Measurements from ENCODE around the gene PRKCH.
A peak's percentile ranks its signal among the peaks of the same experiment; 100 is the strongest.

The PRKCH gene

DNA sequence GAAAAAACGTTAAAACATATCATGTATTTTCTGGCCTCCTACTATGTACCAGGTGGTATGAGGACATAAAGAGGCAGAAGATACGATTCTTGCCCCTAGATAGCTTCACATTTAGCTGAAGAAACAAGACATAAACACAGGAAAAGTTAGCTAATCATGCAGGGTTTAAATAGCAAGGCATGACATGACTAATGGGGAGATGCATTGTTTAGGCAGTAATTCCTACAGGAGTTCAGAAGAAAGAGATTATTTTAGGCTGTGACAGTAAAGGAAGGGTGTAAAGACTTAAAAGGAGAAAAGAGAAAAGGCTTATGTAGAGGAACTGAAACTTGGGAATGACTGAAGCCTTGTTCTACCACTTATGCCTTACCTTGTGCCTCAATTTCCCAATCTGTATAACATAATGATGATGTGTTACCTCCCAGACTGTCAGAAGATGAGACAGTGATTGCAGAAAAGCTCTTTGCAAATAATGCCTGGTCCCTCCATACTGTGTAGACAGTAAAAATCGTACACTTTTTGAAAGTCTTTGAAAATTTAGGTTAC is 44.4 kb downstream of the PRKCH start:
- H2BK120ac ChIP-seq (ENCODE audit: low read depth, low read length), result no peak overlapping the region
- H3K27ac ChIP-seq (ENCODE audit: low read depth, low read length), result no peak overlapping the region
- H3K18ac ChIP-seq (ENCODE audit: low read length), result no peak overlapping the region
- H2BK15ac ChIP-seq (replicated peaks; ENCODE audit: low read depth), result no peak overlapping the region
- H3K79me2 ChIP-seq (ENCODE audit: control insufficient read depth, insufficient read depth, low read length), result no peaks in the 10 kb centered on the region
- H2AK5ac ChIP-seq (ENCODE audit: low read length), result no peak overlapping the region
- H3K56ac ChIP-seq (ENCODE audit: low read length), result no peak overlapping the region
- H3K27me3 ChIP-seq (ENCODE audit: insufficient read depth, low read length, poor library complexity), result no peaks in the 10 kb centered on the region
- H3K4ac ChIP-seq (ENCODE audit: low read depth, low read length), result no peak overlapping the region
- H3K36me3 ChIP-seq (ENCODE audit: control insufficient read depth, insufficient read depth, low read length), result no peaks in the 10 kb centered on the region
- H3K4me3 ChIP-seq (ENCODE audit: low read length), result no peak overlapping the region
- no peak overlapping the region for H2BK5ac ChIP-seq (ENCODE audit: low read length)
- no peak overlapping the region for H4K8ac ChIP-seq (ENCODE audit: low read depth, low read length)
- no peak overlapping the region for H3K9ac ChIP-seq (ENCODE audit: low read length)
- WGBS (ENCODE audit: extremely low coverage, insufficient coverage, low lambda C conversion rate), result no CpG with 5 or more reads among the region's 3 CpGs
- no peak overlapping the region for H4K5ac ChIP-seq (ENCODE audit: low read length)
- no peak overlapping the region for H3K4me2 ChIP-seq (ENCODE audit: low read length)
- peaks cover 7% of the 10 kb centered on the region for H3K4me1 ChIP-seq (ENCODE audit: control insufficient read depth, low read depth, low read length)
- DNase-seq, result no peak
- H3K23ac ChIP-seq (ENCODE audit: low read length), result no peak overlapping the region
- no peaks in the 10 kb centered on the region for H3K79me1 ChIP-seq (ENCODE audit: low read length)

DNA sequence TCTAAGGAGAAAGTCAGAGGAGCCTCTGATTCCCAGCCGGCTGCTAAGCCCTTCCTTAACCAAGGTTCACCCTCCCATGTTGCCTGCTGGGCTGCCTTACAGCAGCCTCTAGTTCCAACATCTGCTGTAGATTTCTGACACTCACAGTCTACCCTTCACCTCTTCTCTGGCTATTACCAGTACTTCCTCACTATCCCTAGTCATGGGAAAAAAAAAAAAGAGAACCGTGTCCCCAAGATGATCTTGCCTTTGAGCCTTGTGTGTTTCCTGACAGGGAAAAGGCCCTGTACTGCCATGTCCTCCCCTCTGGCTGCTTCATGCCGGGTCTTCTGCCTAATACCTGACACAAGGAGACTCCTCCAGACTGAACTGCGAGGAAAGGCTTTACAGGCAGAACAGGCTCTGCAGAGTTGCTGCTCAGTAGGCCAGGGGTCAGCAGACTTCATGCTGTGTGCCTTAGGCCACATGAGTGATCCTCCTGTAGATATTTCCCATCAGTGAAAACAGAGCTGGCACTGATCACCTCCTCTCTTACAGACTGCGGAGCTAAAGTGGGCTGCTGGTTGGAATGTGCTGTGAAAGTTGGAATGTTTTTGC is 46.8 kb downstream of the PRKCH start:
- H2AK5ac ChIP-seq (ENCODE audit: low read length), result no peak overlapping the region
- no peak overlapping the region for H2BK15ac ChIP-seq (replicated peaks; ENCODE audit: low read depth)
- H4K5ac ChIP-seq (ENCODE audit: low read length), result no peak overlapping the region
- no peaks in the 10 kb centered on the region for H3K79me1 ChIP-seq (ENCODE audit: low read length)
- no peaks in the 10 kb centered on the region for H3K79me2 ChIP-seq (ENCODE audit: control insufficient read depth, insufficient read depth, low read length)
- no peak overlapping the region for H3K27ac ChIP-seq (ENCODE audit: low read depth, low read length)
- H3K23ac ChIP-seq (ENCODE audit: low read length), result no peak overlapping the region
- H3K56ac ChIP-seq (ENCODE audit: low read length), result no peak overlapping the region
- no peak overlapping the region for H3K4me2 ChIP-seq (ENCODE audit: low read length)
- no peak overlapping the region for H2BK120ac ChIP-seq (ENCODE audit: low read depth, low read length)
- H2BK5ac ChIP-seq (ENCODE audit: low read length), result no peak overlapping the region
- H3K4me1 ChIP-seq (ENCODE audit: control insufficient read depth, low read depth, low read length), result peaks cover 2% of the 10 kb centered on the region
- H3K4me3 ChIP-seq (ENCODE audit: low read length), result no peak overlapping the region
- DNase-seq, result peak; percentile 76
- no peaks in the 10 kb centered on the region for H3K36me3 ChIP-seq (ENCODE audit: control insufficient read depth, insufficient read depth, low read length)
- whole genome bisulfite sequencing (ENCODE audit: extremely low coverage, insufficient coverage, low lambda C conversion rate), result no CpG with 5 or more reads among the region's 5 CpGs
- H3K4ac ChIP-seq (ENCODE audit: low read depth, low read length), result no peak overlapping the region
- no peaks in the 10 kb centered on the region for H3K27me3 ChIP-seq (ENCODE audit: insufficient read depth, low read length, poor library complexity)
- no peak overlapping the region for H4K8ac ChIP-seq (ENCODE audit: low read depth, low read length)
- no peak overlapping the region for H3K9ac ChIP-seq (ENCODE audit: low read length)
- H3K18ac ChIP-seq (ENCODE audit: low read length), result peak overlapping the region; percentile 32

DNA sequence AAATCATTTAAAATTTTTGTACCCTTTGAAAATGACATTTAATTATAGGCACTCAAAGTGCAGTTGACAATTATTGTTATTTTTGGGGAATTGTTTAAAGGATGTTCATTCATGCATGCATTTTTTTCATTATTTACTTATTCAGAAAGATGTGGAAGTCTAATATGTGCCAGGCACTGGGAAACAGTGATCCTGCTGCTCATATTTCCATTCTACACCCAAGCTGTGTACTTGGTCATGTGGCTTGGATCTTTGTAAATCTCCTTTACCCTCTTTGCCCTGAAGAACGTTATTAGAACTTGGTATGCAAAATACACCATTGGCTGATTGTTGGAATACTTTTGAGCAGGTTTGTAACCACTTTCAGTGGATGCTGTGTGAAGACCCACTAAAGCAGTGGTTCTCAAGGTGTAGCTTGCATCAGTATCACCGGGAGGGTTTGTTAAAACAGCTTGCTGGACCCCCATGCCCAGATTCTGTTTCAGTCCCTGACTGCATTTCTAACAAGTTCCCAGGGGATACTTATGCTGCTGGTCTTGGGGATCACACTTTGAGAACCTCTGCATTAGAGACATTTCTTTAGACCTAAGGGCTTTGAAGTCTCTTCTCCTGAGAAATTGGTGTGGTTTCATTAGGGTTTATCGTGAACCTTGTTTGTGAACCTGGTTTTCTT is 47.5 kb downstream of the PRKCH start:
- H3K27ac ChIP-seq (ENCODE audit: low read depth, low read length), result no peak overlapping the region
- no peaks in the 10 kb centered on the region for H3K27me3 ChIP-seq (ENCODE audit: insufficient read depth, low read length, poor library complexity)
- no peak overlapping the region for H2BK5ac ChIP-seq (ENCODE audit: low read length)
- H2AK5ac ChIP-seq (ENCODE audit: low read length), result no peak overlapping the region
- no peak overlapping the region for H3K4me3 ChIP-seq (ENCODE audit: low read length)
- no peak for DNase-seq
- no peak overlapping the region for H3K9ac ChIP-seq (ENCODE audit: low read length)
- no peak overlapping the region for H2BK15ac ChIP-seq (replicated peaks; ENCODE audit: low read depth)
- H3K36me3 ChIP-seq (ENCODE audit: control insufficient read depth, insufficient read depth, low read length), result no peaks in the 10 kb centered on the region
- no peak overlapping the region for H4K8ac ChIP-seq (ENCODE audit: low read depth, low read length)
- H3K23ac ChIP-seq (ENCODE audit: low read length), result no peak overlapping the region
- no peak overlapping the region for H3K4me2 ChIP-seq (ENCODE audit: low read length)
- no peak overlapping the region for H3K18ac ChIP-seq (ENCODE audit: low read length)
- peaks cover 2% of the 10 kb centered on the region for H3K4me1 ChIP-seq (ENCODE audit: control insufficient read depth, low read depth, low read length)
- no peaks in the 10 kb centered on the region for H3K79me2 ChIP-seq (ENCODE audit: control insufficient read depth, insufficient read depth, low read length)
- H4K5ac ChIP-seq (ENCODE audit: low read length), result no peak overlapping the region
- H2BK120ac ChIP-seq (ENCODE audit: low read depth, low read length), result no peak overlapping the region
- no peak overlapping the region for H3K56ac ChIP-seq (ENCODE audit: low read length)
- H3K4ac ChIP-seq (ENCODE audit: low read depth, low read length), result no peak overlapping the region
- WGBS (ENCODE audit: extremely low coverage, insufficient coverage, low lambda C conversion rate), result no CpG with 5 or more reads among the region's 3 CpGs
- H3K79me1 ChIP-seq (ENCODE audit: low read length), result no peaks in the 10 kb centered on the region

DNA sequence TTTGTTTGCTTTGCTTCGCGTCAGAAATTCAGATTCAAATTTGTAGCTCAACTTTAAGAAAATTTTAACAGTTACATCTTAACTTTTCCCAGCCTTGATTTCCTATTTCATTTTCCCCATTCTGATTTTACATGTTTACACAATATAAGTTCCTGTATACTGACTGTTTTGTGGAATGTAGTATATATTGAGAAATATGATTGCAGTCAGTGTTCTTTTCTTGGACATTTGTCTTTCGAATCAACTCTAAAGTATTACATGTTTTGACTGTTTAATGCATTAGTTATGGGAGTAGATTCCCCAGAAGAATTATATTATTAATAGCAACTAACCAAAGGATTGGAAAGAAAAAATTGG is 48.1 kb downstream of the PRKCH start:
- no peak overlapping the region for H4K8ac ChIP-seq (ENCODE audit: low read depth, low read length)
- H3K18ac ChIP-seq (ENCODE audit: low read length), result no peak overlapping the region
- DNase-seq, result no peak
- no peak overlapping the region for H3K4me3 ChIP-seq (ENCODE audit: low read length)
- no peaks in the 10 kb centered on the region for H3K79me1 ChIP-seq (ENCODE audit: low read length)
- H2AK5ac ChIP-seq (ENCODE audit: low read length), result no peak overlapping the region
- H2BK15ac ChIP-seq (replicated peaks; ENCODE audit: low read depth), result no peak overlapping the region
- no peak overlapping the region for H2BK5ac ChIP-seq (ENCODE audit: low read length)
- no peaks in the 10 kb centered on the region for H3K27me3 ChIP-seq (ENCODE audit: insufficient read depth, low read length, poor library complexity)
- H3K4me2 ChIP-seq (ENCODE audit: low read length), result no peak overlapping the region
- H3K9ac ChIP-seq (ENCODE audit: low read length), result no peak overlapping the region
- H3K23ac ChIP-seq (ENCODE audit: low read length), result no peak overlapping the region
- no peaks in the 10 kb centered on the region for H3K36me3 ChIP-seq (ENCODE audit: control insufficient read depth, insufficient read depth, low read length)
- H3K27ac ChIP-seq (ENCODE audit: low read depth, low read length), result no peak overlapping the region
- no peak overlapping the region for H3K56ac ChIP-seq (ENCODE audit: low read length)
- H3K79me2 ChIP-seq (ENCODE audit: control insufficient read depth, insufficient read depth, low read length), result no peaks in the 10 kb centered on the region
- H4K5ac ChIP-seq (ENCODE audit: low read length), result no peak overlapping the region
- no CpG with 5 or more reads among the region's 3 CpGs for WGBS (ENCODE audit: extremely low coverage, insufficient coverage, low lambda C conversion rate)
- H3K4me1 ChIP-seq (ENCODE audit: control insufficient read depth, low read depth, low read length), result peaks cover 2% of the 10 kb centered on the region
- H2BK120ac ChIP-seq (ENCODE audit: low read depth, low read length), result no peak overlapping the region
- H3K4ac ChIP-seq (ENCODE audit: low read depth, low read length), result no peak overlapping the region

DNA sequence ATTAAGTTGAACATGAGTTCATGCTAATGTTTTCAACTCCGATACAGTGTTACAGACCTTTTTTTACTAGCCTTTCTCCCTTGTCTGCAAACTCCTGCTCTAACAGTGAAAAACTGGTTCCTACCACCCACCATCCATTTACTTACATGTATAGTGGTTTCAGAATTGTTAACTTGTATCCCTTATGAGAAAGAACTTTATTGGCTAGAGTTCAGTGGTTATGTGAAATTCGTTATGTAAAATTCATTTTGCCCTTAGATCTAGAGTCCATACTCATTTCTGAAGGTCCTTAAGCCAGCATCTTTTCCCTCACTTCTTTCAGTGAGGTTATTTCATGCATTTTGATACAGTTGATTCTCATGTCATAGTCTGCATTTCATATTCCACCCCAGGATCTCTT is 51.0 kb downstream of the PRKCH start:
- no peak overlapping the region for H2BK5ac ChIP-seq (ENCODE audit: low read length)

More for the DNA sequence above, 51.0 kb downstream of the PRKCH start:
- H3K79me1 ChIP-seq (ENCODE audit: low read length), result no peaks in the 10 kb centered on the region
- WGBS (ENCODE audit: extremely low coverage, insufficient coverage, low lambda C conversion rate), result no CpG with 5 or more reads among the region's 2 CpGs
- no peak overlapping the region for H4K8ac ChIP-seq (ENCODE audit: low read depth, low read length)
- H2BK15ac ChIP-seq (replicated peaks; ENCODE audit: low read depth), result no peak overlapping the region
- H3K4me3 ChIP-seq (ENCODE audit: low read length), result no peak overlapping the region
- DNase-seq, result no peak
- no peak overlapping the region for H3K23ac ChIP-seq (ENCODE audit: low read length)
- H3K18ac ChIP-seq (ENCODE audit: low read length), result no peak overlapping the region
- no peak overlapping the region for H2BK120ac ChIP-seq (ENCODE audit: low read depth, low read length)
- H4K5ac ChIP-seq (ENCODE audit: low read length), result no peak overlapping the region
- no peaks in the 10 kb centered on the region for H3K79me2 ChIP-seq (ENCODE audit: control insufficient read depth, insufficient read depth, low read length)
- no peak overlapping the region for H3K27ac ChIP-seq (ENCODE audit: low read depth, low read length)
- H3K27me3 ChIP-seq (ENCODE audit: insufficient read depth, low read length, poor library complexity), result no peaks in the 10 kb centered on the region
- H3K36me3 ChIP-seq (ENCODE audit: control insufficient read depth, insufficient read depth, low read length), result no peaks in the 10 kb centered on the region
- H3K4me1 ChIP-seq (ENCODE audit: control insufficient read depth, low read depth, low read length), result peaks cover 2% of the 10 kb centered on the region
- H2AK5ac ChIP-seq (ENCODE audit: low read length), result no peak overlapping the region
- H3K4me2 ChIP-seq (ENCODE audit: low read length), result no peak overlapping the region
- H3K56ac ChIP-seq (ENCODE audit: low read length), result no peak overlapping the region
- no peak overlapping the region for H3K9ac ChIP-seq (ENCODE audit: low read length)
- no peak overlapping the region for H3K4ac ChIP-seq (ENCODE audit: low read depth, low read length)
